ENCODE measurements around the gene TDRD3.

GRCh38 chr13:60612593-60612992, 215.6 kb downstream of the TDRD3 start:
- TF ChIP-seq CTCF (IDR thresholded peaks at IDR 0.05; ENCODE audit: low read depth, low read length): no peak
- no peak for TF ChIP-seq EZH2phosphoT487 (IDR thresholded peaks at IDR 0.05; ENCODE audit: low read depth)

Data from OCI-LY3 (cell line).